ENCODE results near the gene CIAPIN1.
A peak's percentile ranks its signal among the peaks of the same experiment; 100 is the strongest.

CIAPIN1 gene

GRCh38 chr16:57447186-57447962 is at the start of gene CIAPIN1, which contains the start of gene COQ9:
TSS of gene CIAPIN1 (minus strand) at chr16:57447385. CDS start at chr16:57440928, 6,457 bp downstream.
TSS of gene COQ9 (plus strand) at chr16:57447479. CDS start at chr16:57447506, 27 bp downstream.
- peak; percentile 94 for DNase-seq

DNA sequence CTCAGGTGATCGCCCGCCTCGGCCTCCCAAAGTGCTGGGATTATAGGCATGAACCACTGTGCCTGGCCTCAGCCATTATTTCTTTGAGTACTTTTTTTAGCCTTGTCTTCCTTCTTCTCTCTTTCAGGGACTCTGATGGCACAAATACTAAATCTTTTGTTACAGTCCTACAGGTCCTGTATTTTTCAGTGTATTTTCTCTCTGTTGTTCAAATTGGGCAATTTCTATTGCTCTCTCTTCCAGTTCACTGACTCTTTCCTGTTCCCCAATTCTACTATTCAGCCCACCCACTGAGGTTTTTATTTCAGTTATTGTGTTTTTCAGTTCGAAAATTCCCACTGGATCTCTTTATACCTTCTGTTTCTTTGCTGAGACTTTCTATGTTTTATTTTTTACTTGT is 46.6 kb upstream of the CIAPIN1 start:
- DNase-seq: no peak

GRCh38 chr16:57489229-57489628 is 42.0 kb upstream of the CIAPIN1 start:
- DNase-seq: no peak

GRCh38 chr16:57486858-57487834 is 40.0 kb upstream of the CIAPIN1 start:
- DNase-seq: no peak

DNA sequence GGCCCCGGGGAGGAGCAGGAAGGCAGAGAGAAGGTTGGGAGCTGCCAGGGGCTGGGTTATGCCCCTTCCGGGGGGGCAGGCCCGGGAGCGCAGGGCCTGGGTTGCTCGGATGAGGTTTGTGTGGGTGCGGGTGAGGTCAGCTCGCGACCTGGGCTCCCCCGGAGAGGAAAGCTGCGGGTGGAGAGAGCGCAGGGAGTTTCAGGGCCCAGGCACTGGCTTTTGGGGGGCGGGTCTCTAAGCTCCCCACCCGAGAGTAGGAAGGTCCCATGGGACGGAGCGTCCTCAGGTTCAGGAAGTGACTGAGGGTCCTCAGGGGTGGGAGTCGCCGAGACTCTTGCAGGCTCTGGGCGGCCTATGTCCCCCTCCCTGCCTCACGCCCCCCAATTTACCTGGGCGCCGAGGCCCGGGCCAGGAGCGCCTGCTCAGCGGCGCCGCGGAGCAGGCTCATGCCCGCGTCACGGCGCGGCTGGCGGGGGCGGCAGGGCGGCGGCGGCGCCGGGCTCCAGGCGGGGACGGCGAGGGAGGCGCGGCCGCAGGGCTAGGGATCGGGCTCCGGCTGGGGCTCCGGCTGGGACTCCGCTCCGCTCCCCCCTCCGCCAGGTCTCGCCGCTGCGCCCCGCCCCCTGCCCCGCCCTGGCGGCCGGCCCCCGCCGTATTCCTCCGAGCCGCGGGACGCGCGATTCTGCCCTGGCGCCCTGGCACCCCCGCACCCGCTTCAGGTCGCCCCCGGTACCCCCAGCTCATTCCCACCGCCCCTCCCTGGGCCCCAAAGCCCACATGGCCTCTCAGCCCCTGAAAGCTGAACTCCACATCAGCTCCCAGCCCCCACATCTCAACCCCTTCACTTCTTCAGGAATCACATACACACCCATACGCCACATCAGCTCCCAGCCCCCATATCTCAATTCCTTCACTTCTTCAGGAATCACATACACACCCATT is 39.0 kb upstream of the CIAPIN1 start, which contains the start of gene DOK4:
DOK4 (minus strand) TSS at position 578 of the 942 bp plus-strand sequence. CDS start 6,986 bp downstream, outside the sequence.
- peak; percentile 67 for DNase-seq

GRCh38 chr16:57485091-57485915 is 38.1 kb upstream of the CIAPIN1 start:
- DNase-seq: peak; percentile 53

- no peak for DNase-seq
Observed at GRCh38 chr16:57484515-57485005, 37.4 kb upstream of the CIAPIN1 start.

DNA sequence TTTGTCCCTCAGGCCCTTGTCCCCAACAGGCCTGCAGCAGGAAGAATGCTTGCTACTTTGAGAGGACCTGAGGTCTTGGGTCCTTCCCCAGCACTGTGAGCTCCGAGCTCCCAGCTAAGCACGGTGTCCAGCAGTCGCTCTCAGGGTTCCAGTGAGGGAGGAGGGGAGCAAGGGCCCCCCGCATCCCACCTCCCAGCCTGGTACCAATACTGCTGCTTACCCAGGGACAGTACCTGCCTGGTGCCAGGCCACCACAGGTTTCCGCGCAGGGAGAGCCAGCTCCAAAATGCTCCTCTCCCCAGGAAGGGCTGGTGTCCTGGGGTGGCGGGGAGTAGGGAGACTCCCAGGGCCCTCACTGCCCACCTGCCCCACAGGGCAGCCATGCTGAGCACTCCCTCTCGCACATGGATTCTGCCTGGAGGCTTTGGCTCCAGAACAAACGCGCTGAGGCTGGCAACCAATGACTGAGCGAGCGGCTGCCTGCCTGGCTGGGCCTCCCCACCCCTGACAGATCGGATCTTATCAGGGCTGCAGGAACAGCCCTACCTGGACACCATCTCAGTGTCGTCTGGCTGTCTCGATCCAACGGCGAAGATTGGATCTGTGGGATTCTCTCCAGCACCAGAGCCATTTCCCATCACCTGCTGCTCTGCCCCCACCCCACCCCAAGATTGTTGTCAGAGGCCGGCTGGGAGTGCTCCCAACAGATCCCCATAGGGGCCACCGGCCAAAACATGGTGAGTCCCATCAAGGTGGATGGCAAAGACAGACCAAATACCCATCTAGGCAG is 36.7 kb upstream of the CIAPIN1 start:
- DNase-seq: no peak

- no peak for DNase-seq
Observed at GRCh38 chr16:57482845-57483545, 35.8 kb upstream of the CIAPIN1 start.

- DNase-seq: no peak
Observed at GRCh38 chr16:57481421-57481820, 34.2 kb upstream of the CIAPIN1 start.

DNA sequence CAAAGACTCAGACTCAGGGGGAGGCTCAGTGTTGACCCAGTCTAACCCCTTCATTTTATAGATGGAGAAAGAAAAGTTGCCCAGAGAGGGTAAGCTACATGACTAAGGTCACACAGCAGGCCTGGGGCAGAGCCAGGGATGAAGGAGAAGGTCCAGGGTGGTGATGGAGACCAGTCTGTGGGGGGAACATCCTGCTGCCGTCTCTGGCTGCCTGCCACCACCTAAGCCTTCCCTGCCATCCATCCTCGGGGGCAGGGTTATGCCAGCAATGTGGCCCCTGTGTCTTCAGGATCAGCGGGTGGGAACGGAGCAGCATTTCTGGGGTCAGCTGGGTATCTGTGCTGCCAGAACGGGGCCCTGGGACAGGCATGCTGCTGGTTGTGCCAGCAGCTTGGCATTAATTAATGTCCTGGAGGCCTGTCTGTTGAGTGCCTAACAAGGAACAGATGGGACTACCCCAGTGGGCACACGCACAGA is 33.6 kb upstream of the CIAPIN1 start:
- DNase-seq: no peak

DNA sequence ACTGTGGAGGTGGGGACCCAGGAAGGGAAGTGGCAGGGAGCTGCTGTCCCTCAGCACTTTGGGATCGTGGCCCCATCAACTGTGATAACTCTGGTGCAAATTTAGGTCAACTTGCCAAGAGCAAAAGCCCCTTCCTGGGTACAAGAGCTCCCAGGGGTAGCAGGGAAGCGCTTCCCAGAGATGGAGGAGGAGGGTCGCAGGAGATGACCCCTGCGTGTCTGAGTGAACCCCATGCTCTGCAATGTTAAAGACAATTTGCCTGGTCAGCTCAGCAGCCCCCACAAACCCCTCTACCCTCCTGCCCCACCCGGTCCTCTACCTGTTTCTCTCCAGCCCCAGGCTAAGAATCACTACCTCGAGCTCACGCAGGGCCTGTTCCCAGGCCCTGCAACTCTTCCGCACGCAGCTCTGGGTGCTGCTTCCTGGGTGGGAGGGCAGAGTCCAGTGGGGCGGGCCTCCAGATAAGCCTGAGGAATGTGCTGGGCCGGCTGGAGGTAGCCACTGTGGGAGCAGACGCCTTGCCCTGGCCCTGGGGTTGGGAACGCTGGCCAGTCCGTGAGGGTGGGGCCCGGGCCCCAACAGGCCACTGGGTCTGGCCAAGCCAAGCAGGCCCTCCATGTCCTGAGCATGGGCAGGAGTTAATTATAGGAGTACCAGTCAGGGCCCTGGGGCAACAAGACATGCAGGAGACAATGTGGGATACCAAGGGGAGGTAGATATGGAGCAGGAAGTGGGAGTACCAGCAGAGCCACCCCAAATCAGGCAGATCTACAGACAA is 33.0 kb upstream of the CIAPIN1 start:
- peak; percentile 97 for DNase-seq

DNA sequence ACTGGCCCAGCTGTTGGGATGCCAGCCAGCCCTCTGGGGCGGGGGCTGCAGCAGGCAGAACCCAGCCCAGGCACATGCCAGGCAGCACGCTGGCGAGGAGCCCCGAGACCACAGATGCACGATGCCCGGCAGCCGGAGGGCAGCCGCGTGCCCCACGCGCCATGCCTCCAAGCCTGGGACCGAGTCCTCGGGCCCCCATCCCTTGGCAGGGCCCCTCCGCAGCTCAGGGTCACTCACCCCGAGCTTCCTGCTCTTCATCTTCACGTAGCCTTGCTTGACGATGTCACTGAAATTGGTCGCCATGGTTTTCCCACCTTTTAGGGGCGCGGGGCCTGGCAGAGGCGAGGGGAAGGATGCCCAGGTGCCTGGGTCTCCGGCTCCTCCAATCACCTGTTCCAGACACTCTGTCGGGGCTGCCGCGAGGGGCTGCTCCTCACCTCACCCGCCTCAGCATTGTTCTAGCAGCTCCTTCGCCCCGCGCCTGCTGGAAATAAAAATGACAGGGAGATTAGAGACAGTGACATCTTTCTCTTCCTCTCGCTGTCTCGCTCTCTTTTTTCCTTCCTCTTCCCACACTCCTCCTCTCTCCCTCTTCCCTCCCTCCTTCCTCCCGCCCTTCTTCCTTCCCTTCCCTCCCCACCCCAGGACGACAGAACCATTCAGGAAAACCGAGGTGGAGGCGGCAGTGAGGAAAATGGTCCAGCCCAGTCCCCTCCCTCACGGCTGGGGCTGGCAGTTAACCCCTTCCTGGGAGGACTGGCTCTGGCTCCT is 32.2 kb upstream of the CIAPIN1 start:
- DNase-seq: peak; percentile 76

DNA sequence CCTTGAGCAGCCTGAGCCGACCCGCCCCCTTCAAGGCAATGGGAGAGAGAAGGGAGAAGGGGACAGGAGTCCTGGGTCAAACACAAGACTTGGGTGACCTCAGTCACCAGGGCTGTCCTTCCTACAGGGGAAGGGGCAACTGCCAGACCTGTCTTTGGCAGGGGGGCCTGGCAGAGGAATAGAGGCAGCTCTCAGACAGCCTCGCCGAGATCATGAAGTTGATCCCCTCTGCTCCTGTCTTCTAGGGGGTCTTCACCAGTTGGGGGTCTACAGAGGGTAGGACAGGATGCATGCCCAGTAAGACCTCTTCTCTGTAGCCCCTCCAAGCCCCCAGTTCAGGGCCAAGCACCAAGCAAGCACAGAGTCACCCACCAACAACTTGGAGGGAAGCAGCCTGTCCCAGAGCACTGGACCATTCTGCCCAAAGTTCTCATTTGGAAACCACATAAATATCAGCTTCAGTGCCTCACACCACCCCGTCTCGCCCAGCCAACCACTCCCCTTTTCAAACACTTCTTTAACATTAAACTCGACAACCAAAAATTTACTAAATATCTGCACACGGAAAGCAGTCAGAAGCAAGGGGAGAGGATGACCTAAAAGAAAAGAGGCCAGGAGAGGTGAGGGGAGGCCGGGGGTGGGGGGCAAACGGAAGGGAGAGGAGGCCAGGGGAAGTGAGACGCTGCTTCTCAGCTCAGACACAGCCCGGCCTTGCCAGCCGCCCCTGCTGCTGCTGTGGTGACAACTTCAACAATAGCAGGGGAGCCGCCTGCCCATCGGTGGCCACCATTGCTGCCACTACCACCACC is 31.4 kb upstream of the CIAPIN1 start:
- no peak for DNase-seq

- no peak for DNase-seq
Observed at GRCh38 chr16:57477531-57478202, 30.5 kb upstream of the CIAPIN1 start.

Measured in NCI-H226 (cell line).